SK-N-SH treated with all-trans-retinoic acid at 6 μM for 48 hours (cell line): ENCODE measurements around the gene SCUBE2.

Experiments used
- ARNTL ChIP-seq: fragments of 450-650 bp; formaldehyde crosslinking; IDR thresholded peaks from 2 replicates; pipeline ENCODE4 v1.5.0; 2020; ENCODE audit warnings: low read depth, mild to moderate bottlenecking, moderate library complexity, borderline replicate concordance
- BACH2 ChIP-seq: fragments of 250-450 bp; sonication (Bioruptor Pico); IDR thresholded peaks from 2 replicates; pipeline ENCODE4 v1.9.0; 2021; ENCODE audit warnings: mild to moderate bottlenecking, borderline replicate concordance
- CREB5 ChIP-seq: fragments of 250-450 bp; sonication (Bioruptor Pico); IDR thresholded peaks from 2 replicates; pipeline ENCODE4 v1.5.1; 2020; ENCODE audit warnings: low read depth, mild to moderate bottlenecking, moderate library complexity
- CSDC2 ChIP-seq: fragments of 250-450 bp; sonication (Bioruptor Pico); IDR thresholded peaks from 2 replicates; pipeline ENCODE4 v1.5.0; 2020; ENCODE audit warnings: mild to moderate bottlenecking, moderate library complexity
- OSR1 ChIP-seq: fragments of 250-450 bp; sonication (Bioruptor Pico); IDR thresholded peaks from 2 replicates; pipeline ENCODE4 v1.8.0; 2022; ENCODE audit warnings: moderate library complexity, mild to moderate bottlenecking, inconsistent platforms
- PATZ1 ChIP-seq: fragments of 250-450 bp; sonication (Bioruptor Pico); IDR thresholded peaks from 2 replicates; pipeline ENCODE4 v1.8.0; 2020; ENCODE audit warnings: mild to moderate bottlenecking, moderate library complexity, borderline replicate concordance
- PPARA ChIP-seq: fragments of 250-450 bp; sonication (Bioruptor Pico); IDR thresholded peaks from 2 replicates; pipeline ENCODE4 v1.5.0; 2020; ENCODE audit warnings: mild to moderate bottlenecking, borderline replicate concordance
- RARB ChIP-seq: fragments of 250-450 bp; sonication (Bioruptor Pico); IDR thresholded peaks from 2 replicates; pipeline ENCODE4 v1.8.0; 2021; ENCODE audit warnings: mild to moderate bottlenecking, moderate library complexity
- SNAI2 ChIP-seq: fragments of 250-450 bp; sonication (Bioruptor Pico); IDR thresholded peaks from 2 replicates; pipeline ENCODE4 v1.5.0; 2020; ENCODE audit warnings: mild to moderate bottlenecking, moderate library complexity
- TOX ChIP-seq: fragments of 250-450 bp; sonication (Bioruptor Pico); IDR thresholded peaks from 2 replicates; pipeline ENCODE4 v1.8.0; 2021; ENCODE audit warnings: mild to moderate bottlenecking, moderate library complexity, borderline replicate concordance
- ZC3H10 ChIP-seq: fragments of 250-450 bp; sonication (Bioruptor Pico); IDR thresholded peaks from 2 replicates; pipeline ENCODE4 v1.5.1; 2021; ENCODE audit warnings: mild to moderate bottlenecking, moderate library complexity
- ZFP3 ChIP-seq: fragments of 250-450 bp; sonication (Bioruptor Pico); IDR thresholded peaks from 2 replicates; pipeline ENCODE4 v1.5.0; 2020; ENCODE audit warnings: mild to moderate bottlenecking, moderate library complexity

- TF ChIP-seq SNAI2 (no peak), PPARA (no peak), BACH2 (CRISPR knock-in tag) (no peak), ZC3H10 (CRISPR knock-in tag) (no peak), CREB5 (CRISPR knock-in tag) (no peak), TOX (CRISPR knock-in tag) (no peak), CSDC2 (CRISPR knock-in tag) (no peak), PATZ1 (CRISPR knock-in tag) (no peak), ARNTL (no peak), ZFP3 (no peak), RARB (CRISPR knock-in tag) (no peak), OSR1 (CRISPR knock-in tag) (no peak)
These were observed 86.3 kb downstream of the SCUBE2 start for GRCh38 chr11:9005087-9005486.
